ENCODE measurements around the gene NTRK2. TPM values are rescaled to one million over a fixed set of nuclear protein-coding genes. Genes with fewer than 3 reads are reported as not detected.

The NTRK2 gene
- total RNA-seq, 1 experiment from 2014 or later, result 0.06 TPM

GRCh38 chr9:84736081-84736480 lies 66.6 kb downstream of the NTRK2 start:
- BruUV-seq (replicated peaks), result no TSS peak
- Histone ChIP-seq H3K9me3 (ENCODE audit: low read depth, low read length, poor library complexity, severe bottlenecking) (no peaks in the 10 kb centered on the region), H3K36me3 (ENCODE audit: insufficient read depth, low read length, poor library complexity, severe bottlenecking) (no peaks in the 10 kb centered on the region), H3K4me1 (ENCODE audit: insufficient read depth, low read length, poor library complexity, severe bottlenecking) (no peaks in the 10 kb centered on the region), H3K27me3 (replicated peaks; ENCODE audit: insufficient read depth, low read depth, low read length, poor library complexity) (no peaks in the 10 kb centered on the region), H3K4me3 (ENCODE audit: low read depth, low read length, poor library complexity, severe bottlenecking) (no peak overlapping the region), H3K27ac (ENCODE audit: low read depth, low read length, poor library complexity, severe bottlenecking) (no peak overlapping the region)
- intact Hi-C loops (cut with micrococcal nuclease; ENCODE audit: unreplicated experiment), result no loop called here
- CTCF ChIA-PET, result no interaction called here
- POLR2A ChIA-PET (ENCODE audit: low non-redundant PET), result no interaction called here
- no peak for TF ChIP-seq EZH2 (IDR thresholded peaks at IDR 0.05; ENCODE audit: borderline replicate concordance, low read depth, low read length, poor library complexity, severe bottlenecking)
- no peak for TF ChIP-seq CTCF (conservative IDR thresholded peaks at IDR 0.05; ENCODE audit: low read depth, low read length)
- DNase-seq (ENCODE audit: low spot score), result no peak

GRCh38 chr9:84736536-84736935 lies 67.0 kb downstream of the NTRK2 start:
- no peaks in the 10 kb centered on the region for H3K4me1 ChIP-seq (ENCODE audit: insufficient read depth, low read length, poor library complexity, severe bottlenecking)
- intact Hi-C loops (cut with micrococcal nuclease; ENCODE audit: unreplicated experiment), result no loop called here
- DNase-seq (ENCODE audit: low spot score), result no peak
- no peaks in the 10 kb centered on the region for H3K36me3 ChIP-seq (ENCODE audit: insufficient read depth, low read length, poor library complexity, severe bottlenecking)
- POLR2A ChIA-PET (ENCODE audit: low non-redundant PET), result no interaction called here
- H3K9me3 ChIP-seq (ENCODE audit: low read depth, low read length, poor library complexity, severe bottlenecking), result no peaks in the 10 kb centered on the region
- no peak overlapping the region for H3K27ac ChIP-seq (ENCODE audit: low read depth, low read length, poor library complexity, severe bottlenecking)
- TF ChIP-seq EZH2 (IDR thresholded peaks at IDR 0.05; ENCODE audit: borderline replicate concordance, low read depth, low read length, poor library complexity, severe bottlenecking) (no peak), CTCF (conservative IDR thresholded peaks at IDR 0.05; ENCODE audit: low read depth, low read length) (no peak)
- CTCF ChIA-PET, result no interaction called here
- BruUV-seq (replicated peaks), result no TSS peak
- no peak overlapping the region for H3K4me3 ChIP-seq (ENCODE audit: low read depth, low read length, poor library complexity, severe bottlenecking)
- H3K27me3 ChIP-seq (replicated peaks; ENCODE audit: insufficient read depth, low read depth, low read length, poor library complexity), result no peaks in the 10 kb centered on the region

GRCh38 chr9:84738353-84738752 lies 68.8 kb downstream of the NTRK2 start:
- peaks cover 2% of the 10 kb centered on the region for H3K27me3 ChIP-seq (replicated peaks; ENCODE audit: insufficient read depth, low read depth, low read length, poor library complexity)
- TF ChIP-seq CTCF (conservative IDR thresholded peaks at IDR 0.05; ENCODE audit: low read depth, low read length) (no peak), EZH2 (IDR thresholded peaks at IDR 0.05; ENCODE audit: borderline replicate concordance, low read depth, low read length, poor library complexity, severe bottlenecking) (no peak)
- H3K36me3 ChIP-seq (ENCODE audit: insufficient read depth, low read length, poor library complexity, severe bottlenecking), result no peaks in the 10 kb centered on the region
- no peaks in the 10 kb centered on the region for H3K9me3 ChIP-seq (ENCODE audit: low read depth, low read length, poor library complexity, severe bottlenecking)
- BruUV-seq (replicated peaks), result no TSS peak
- H3K4me1 ChIP-seq (ENCODE audit: insufficient read depth, low read length, poor library complexity, severe bottlenecking), result no peaks in the 10 kb centered on the region
- DNase-seq (ENCODE audit: low spot score), result no peak
- intact Hi-C loops (cut with micrococcal nuclease; ENCODE audit: unreplicated experiment), result no loop called here
- no peak overlapping the region for H3K27ac ChIP-seq (ENCODE audit: low read depth, low read length, poor library complexity, severe bottlenecking)
- ChIA-PET CTCF (no interaction called here), POLR2A (ENCODE audit: low non-redundant PET) (no interaction called here)
- H3K4me3 ChIP-seq (ENCODE audit: low read depth, low read length, poor library complexity, severe bottlenecking), result no peak overlapping the region

Data from A673 (cell line).